ENCODE measurements around the gene ACSF3.
A peak's percentile ranks its signal among the peaks of the same experiment; 100 is the strongest.

Gene ACSF3

DNA sequence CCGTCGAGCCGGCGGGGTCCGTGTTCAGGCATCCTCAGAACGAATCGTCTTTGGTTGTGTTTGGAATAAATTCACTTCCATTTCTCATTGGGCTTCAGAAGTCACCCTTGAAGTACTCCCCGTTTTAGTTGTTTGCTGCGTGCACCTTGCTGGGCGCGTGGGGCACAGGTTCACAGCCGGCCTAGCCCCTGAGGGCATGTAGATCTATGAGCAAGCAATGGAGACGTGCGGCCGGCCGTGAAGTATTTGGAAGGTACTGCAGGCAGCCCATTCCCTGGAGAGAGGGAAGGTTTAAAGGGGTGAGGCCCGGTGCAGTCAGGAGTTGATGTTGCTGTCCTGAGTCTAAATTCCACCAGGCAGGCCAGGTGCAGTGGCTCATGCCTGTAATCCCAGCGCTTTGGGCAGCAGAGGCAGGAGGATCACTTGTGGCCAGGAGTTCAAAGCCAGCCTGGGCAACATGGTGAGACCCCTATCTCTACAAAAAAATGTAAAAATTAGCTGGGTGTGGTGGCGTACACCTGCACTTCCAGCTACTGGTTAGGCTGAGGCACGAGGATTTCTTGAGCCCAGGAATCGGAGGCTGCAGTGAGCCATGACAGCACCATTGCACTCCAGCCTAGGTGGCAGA is 714 bp downstream of the ACSF3 start:
- DNase-seq (ENCODE audit: extremely low read depth in 1 of 2, low read depth in 1 of 2) = no peak

- DNase-seq (ENCODE audit: extremely low read depth in 1 of 2, low read depth in 1 of 2) = no peak
Observed at GRCh38 chr16:89094880-89095258, 1.2 kb downstream of the ACSF3 start.

- no peak for DNase-seq (ENCODE audit: extremely low read depth in 1 of 2, low read depth in 1 of 2)
Observed at GRCh38 chr16:89095491-89095951, 1.9 kb downstream of the ACSF3 start.

DNA sequence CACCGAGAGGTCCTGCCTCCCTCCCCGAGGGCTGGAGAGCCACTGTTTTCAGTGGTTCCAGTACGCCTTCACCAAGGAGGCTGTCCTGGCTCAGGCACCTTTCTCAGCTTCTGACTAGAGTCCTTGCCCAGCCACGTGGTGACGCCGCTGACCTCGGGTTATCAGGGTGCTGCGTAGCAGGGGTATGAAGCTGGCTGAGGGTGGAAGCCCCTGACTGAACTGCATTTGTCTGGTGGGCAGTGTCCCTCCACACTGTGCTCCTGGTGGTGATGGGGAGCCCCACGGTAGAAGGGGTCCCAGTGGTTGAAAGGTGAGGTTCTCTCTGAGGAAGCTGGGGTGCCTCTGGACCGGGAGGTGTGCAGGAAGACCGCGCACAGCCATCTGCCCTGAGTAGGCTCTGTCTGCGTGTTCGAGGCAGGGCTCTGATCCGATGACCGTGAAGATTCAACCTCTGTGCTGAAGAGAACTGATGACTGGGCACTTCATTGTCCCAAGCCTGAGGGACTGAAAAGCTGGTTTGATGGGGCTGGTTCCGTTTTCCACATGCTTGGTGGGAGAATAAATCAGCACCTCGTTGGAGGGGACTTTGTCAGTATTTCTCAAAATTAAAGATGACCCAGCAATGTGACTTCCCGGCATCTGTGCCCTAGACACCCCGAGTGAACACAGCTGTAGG is 2.5 kb downstream of the ACSF3 start:
- no peak for DNase-seq (ENCODE audit: extremely low read depth in 1 of 2, low read depth in 1 of 2)

DNA sequence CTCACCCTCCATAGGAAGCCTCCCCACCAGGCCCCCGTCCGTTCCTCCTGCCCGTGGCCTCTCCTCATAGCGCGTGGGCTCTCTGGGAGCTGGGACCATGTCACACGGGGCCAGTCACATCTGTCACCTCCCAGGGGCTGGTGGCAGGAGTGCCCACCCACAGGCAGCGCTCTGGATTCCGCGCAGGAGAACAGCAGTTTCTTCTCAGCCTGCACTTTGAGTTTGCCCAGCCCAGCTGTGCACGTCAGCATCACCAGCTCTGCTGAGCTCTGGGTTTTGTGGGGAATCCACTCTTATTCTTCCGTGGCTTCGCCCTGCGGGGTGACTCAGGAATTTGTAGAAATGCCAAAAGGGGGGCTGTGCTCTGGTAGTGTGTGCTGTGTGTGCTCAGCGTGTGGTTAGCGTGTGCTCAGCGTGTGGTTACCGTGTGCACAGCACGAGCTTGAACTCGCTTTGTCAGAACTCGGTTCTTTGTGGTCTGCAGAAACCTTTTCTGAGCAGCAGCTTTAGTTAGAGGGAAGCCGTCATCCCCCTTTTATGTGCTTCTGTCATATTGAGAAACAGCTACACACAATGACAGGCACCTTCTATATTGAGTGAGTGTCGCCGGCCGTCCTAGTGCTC is 3.2 kb downstream of the ACSF3 start:
- DNase-seq (ENCODE audit: extremely low read depth in 1 of 2, low read depth in 1 of 2) = peak; percentile 19 to 81

GRCh38 chr16:89097392-89097772 is 3.7 kb downstream of the ACSF3 start:
- no peak for DNase-seq (ENCODE audit: extremely low read depth in 1 of 2, low read depth in 1 of 2)

- DNase-seq (ENCODE audit: extremely low read depth in 1 of 2, low read depth in 1 of 2) = no peak
Observed at GRCh38 chr16:89098767-89099430, 5.2 kb downstream of the ACSF3 start.

DNA sequence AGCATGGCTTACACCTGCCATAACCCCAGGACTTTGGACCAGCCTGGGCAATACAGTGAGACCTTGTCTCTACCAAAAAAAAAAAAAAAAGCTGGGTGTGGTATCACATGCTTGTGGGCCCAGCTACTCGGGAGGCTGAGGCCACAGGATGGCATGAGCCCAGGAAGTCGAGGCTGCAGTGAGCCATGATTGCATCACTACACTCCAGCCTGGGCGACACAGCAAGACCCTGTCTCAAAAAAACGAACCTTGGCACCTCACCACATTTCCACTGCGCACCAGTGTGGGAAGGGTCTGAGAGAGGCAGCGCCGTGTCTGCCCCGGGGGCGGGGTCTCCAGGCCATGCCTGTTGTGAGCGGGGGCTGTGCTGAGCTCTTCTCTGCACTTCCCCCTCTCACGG is 6.3 kb downstream of the ACSF3 start:
- DNase-seq (ENCODE audit: extremely low read depth in 1 of 2, low read depth in 1 of 2) = no peak

DNA sequence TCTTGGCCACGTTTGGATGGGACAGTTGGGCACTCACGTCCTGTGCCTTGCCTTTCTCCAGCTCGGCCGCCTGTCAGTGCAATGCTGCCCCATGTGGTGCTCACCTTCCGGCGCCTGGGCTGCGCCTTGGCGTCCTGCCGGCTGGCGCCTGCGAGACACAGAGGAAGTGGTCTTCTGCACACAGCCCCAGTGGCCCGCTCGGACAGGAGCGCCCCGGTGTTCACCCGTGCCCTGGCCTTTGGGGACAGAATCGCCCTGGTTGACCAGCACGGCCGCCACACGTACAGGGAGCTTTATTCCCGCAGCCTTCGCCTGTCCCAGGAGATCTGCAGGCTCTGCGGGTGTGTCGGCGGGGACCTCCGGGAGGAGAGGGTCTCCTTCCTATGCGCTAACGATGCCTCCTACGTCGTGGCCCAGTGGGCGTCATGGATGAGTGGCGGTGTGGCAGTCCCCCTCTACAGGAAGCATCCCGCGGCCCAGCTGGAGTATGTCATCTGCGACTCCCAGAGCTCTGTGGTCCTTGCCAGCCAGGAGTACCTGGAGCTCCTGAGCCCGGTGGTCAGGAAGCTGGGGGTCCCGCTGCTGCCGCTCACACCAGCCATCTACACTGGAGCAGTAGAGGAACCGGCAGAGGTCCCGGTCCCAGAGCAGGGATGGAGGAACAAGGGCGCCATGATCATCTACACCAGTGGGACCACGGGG is 7.1 kb downstream of the ACSF3 start:
- no peak for DNase-seq (ENCODE audit: extremely low read depth in 1 of 2, low read depth in 1 of 2)

- no peak for DNase-seq (ENCODE audit: extremely low read depth in 1 of 2, low read depth in 1 of 2)
Observed at GRCh38 chr16:89101303-89102040, 7.8 kb downstream of the ACSF3 start.

DNA sequence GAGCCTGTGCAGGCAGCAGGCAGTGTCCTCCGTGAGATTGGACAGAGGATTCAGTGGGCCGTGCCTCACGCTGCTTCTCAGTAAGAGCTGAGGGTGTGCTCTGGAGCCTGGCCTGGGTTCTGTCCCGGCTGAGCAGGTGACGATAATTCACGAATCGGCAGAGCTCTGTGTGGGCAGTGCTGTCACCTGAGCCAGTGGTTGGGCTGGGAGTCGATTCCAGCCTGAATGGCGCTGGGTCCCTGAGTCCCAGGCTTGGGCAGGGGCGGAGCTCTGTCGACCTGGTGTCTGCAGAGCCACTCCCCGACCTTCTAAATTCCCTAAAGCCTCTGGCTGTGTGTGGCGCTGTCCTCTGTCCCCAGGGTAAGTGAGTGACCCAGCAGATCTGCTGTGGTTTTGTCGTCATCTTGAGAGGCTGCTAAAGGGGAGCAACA is 8.4 kb downstream of the ACSF3 start:
- no peak for DNase-seq (ENCODE audit: extremely low read depth in 1 of 2, low read depth in 1 of 2)

- no peak for DNase-seq (ENCODE audit: extremely low read depth in 1 of 2, low read depth in 1 of 2)
Observed at GRCh38 chr16:89102481-89103073, 8.9 kb downstream of the ACSF3 start.

DNA sequence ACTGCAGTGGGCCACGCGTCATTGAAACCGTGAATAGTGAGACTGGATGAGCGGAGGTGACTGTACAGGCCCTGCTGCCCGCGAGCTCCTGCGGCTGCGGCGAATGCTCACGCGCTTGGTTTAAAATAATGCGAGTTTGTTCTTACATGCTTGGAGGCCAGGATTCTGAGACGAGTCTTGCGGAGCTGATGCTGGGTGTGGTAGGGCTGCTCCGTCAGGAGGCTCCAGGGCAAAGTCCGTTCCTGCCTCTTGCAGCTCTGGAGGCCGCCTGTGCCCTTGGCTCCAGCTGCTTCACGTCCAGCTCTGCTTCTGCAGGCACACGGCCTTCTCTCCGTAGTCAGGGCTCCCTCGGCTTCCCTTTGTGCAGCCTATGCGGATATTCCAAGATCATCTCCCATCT is 9.5 kb downstream of the ACSF3 start:
- no peak for DNase-seq (ENCODE audit: extremely low read depth in 1 of 2, low read depth in 1 of 2)

DNA sequence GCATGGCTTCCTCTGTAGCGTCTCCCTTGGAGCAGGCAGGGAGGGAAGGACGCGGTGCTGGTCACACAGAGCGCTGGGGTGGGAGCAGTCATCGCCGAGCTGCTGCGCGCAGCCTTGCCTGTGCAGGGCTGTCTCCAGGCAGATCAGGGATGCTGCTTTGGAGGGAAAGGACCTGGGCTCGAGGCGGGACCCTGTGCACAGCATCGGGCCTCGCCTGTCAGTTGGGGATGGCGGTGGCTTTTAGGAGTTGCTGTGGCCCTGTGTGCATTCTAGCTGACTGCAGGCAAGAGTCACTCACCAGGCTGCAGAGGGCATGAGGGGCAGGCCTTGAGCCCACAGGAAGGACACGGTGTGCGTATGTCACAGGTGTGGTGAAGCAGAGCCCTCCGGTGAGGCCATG is 10.1 kb downstream of the ACSF3 start:
- DNase-seq (ENCODE audit: extremely low read depth in 1 of 2, low read depth in 1 of 2) = no peak

- DNase-seq (ENCODE audit: extremely low read depth in 1 of 2, low read depth in 1 of 2) = no peak
Observed at GRCh38 chr16:89104303-89104702, 10.7 kb downstream of the ACSF3 start.

- DNase-seq (ENCODE audit: extremely low read depth in 1 of 2, low read depth in 1 of 2) = no peak
Observed at GRCh38 chr16:89104930-89105571, 11.4 kb downstream of the ACSF3 start.

- no peak for DNase-seq (ENCODE audit: extremely low read depth in 1 of 2, low read depth in 1 of 2)
Observed at GRCh38 chr16:89105599-89106151, 12.0 kb downstream of the ACSF3 start.

- no peak for DNase-seq (ENCODE audit: extremely low read depth in 1 of 2, low read depth in 1 of 2)
Observed at GRCh38 chr16:89106533-89107202, 13.0 kb downstream of the ACSF3 start.

DNA sequence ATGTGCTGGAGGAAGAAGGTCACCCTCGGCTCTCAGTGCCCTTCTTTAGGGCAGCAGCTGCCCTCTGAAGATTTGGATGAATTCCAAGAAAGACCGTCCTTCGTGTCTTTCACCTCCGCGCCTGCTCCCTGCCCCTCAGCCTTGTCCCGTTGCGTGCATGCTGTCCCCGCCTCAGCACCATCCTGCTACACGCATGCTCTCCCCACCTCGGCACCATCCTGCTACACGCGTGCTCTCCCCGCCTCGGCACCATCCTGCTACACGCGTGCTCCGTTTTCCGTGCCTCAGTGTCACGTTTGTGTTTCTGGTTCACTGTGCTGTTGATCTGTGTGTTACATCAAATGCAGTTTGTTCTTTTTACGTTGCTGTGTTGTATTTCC is 13.5 kb downstream of the ACSF3 start:
- DNase-seq (ENCODE audit: extremely low read depth in 1 of 2, low read depth in 1 of 2) = no peak
